ENCODE data around the gene MAP7.
"Not testable (repeated sequence)": the region's sequence is repeated elsewhere in the genome, so short reads cannot be mapped to it uniquely, and the experiment has no call there.

MAP7 gene

GRCh38 chr6:136506124-136506799, 44.0 kb downstream of the MAP7 start:
- peak in 1 of 2 experiments; percentile 26 for DNase-seq (ENCODE audit: low read depth in 1 of 2, low spot score in 1 of 2)
- in situ Hi-C loops (cut with HindIII; ENCODE audit: low pct_unique_long_range_greater_than_20kb, low sequenced_read_pairs), result no loop called here
- TF ChIP-seq JUND (IDR thresholded peaks at IDR 0.05; ENCODE audit: low read depth), result no peak

DNA sequence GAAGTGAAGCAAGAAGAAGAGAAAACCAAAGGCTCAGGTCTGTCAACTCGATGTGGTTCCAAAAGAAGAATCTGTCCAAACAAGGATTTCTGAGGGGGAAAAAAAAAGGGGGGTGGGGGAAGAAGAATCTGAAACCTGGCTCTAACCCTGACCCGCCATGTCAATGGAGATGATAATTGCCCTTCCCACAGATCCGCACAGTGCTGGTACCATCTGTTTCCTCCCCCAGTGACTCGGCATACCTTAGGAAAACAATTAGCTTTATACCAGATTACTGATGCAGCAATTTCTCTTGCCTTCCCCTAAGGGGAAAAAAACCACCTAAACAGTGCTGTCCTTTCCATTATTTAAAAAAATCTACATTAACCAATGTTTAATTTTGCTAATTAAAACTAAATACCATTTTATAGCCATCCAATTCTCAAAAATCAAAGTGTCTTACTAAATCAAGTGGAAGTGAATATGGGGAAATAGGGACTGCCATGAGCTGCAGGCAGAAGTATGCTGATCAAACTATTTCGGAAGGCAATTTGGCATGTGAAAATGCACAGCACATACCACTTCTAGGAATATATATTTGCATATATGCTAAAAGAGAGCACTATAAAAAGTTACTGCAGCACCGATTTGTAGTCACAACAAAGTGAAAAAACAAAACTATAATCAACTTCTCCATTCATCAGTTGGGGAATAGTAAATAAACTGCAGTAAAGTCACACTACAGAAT, 46.8 kb downstream of the MAP7 start:
- DNase-seq (ENCODE audit: low read depth in 1 of 2, low spot score in 1 of 2), result no peak
- in situ Hi-C loops (cut with HindIII; ENCODE audit: low pct_unique_long_range_greater_than_20kb, low sequenced_read_pairs), result no loop called here
- TF ChIP-seq JUND (IDR thresholded peaks at IDR 0.05; ENCODE audit: low read depth), result no peak

- TF ChIP-seq JUND (IDR thresholded peaks at IDR 0.05; ENCODE audit: low read depth), result no peak
- DNase-seq (ENCODE audit: low read depth in 1 of 2, low spot score in 1 of 2), result no peak
- in situ Hi-C loops (cut with HindIII; ENCODE audit: low pct_unique_long_range_greater_than_20kb, low sequenced_read_pairs), result no loop called here
These were observed 47.4 kb downstream of the MAP7 start for GRCh38 chr6:136502786-136503185.

- in situ Hi-C loops (cut with HindIII; ENCODE audit: low pct_unique_long_range_greater_than_20kb, low sequenced_read_pairs), result no loop called here
- no peak for TF ChIP-seq JUND (IDR thresholded peaks at IDR 0.05; ENCODE audit: low read depth)
- DNase-seq (ENCODE audit: low read depth in 1 of 2, low spot score in 1 of 2), result no peak
These were observed 48.7 kb downstream of the MAP7 start for GRCh38 chr6:136501514-136501913.

- TF ChIP-seq JUND (IDR thresholded peaks at IDR 0.05; ENCODE audit: low read depth), result no peak
These were observed 49.1 kb downstream of the MAP7 start for GRCh38 chr6:136501096-136501495.

DNA sequence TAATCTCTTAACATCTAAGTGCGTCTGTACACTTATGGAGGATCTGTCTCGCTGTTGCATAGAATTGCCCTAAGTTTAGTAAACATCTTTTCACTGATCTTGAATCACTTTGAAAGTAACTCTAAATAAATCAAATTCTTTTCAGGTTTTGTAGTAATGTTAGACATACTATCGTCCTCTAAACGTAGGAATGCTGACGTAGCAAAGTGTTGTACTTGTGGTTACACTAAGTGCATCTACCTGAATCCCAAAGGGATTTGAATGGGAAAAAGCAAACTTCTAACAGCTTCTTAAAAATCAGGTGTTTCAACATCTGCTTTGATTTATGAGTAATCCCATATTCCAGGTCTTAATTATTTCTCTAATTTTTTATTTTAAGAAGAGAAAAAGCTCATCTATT, 49.8 kb downstream of the MAP7 start:
- in situ Hi-C loops (cut with HindIII; ENCODE audit: low pct_unique_long_range_greater_than_20kb, low sequenced_read_pairs), result no loop called here
- TF ChIP-seq JUND (IDR thresholded peaks at IDR 0.05; ENCODE audit: low read depth), result no peak
- no peak for DNase-seq (ENCODE audit: low read depth in 1 of 2, low spot score in 1 of 2)

More at GRCh38 chr6:136501096-136501495, 49.1 kb downstream of the MAP7 start:
- in situ Hi-C loops (cut with HindIII; ENCODE audit: low pct_unique_long_range_greater_than_20kb, low sequenced_read_pairs), result no loop called here
- no peak for DNase-seq (ENCODE audit: low read depth in 1 of 2, low spot score in 1 of 2)

DNA sequence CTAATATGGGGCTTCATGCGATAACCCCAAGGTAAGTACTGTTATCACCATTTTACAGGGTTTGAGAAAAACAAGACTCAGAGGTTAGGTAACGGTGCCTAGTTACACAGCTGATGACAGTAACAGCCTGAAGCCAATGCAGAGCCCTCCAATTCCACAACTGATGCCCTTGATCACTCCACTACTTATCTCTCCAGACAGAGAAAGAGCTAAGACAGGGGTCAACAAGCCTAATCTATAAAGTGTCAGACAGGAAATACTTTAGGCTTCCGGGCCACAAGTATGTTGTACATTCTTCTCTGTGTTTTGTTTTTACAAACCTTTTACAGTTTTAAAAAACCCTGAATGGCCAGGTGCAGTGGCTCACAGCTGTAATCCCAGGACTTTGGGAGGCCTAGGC, 50.9 kb downstream of the MAP7 start:
- TF ChIP-seq JUND (IDR thresholded peaks at IDR 0.05; ENCODE audit: low read depth), result no peak
- no peak for DNase-seq (ENCODE audit: low read depth in 1 of 2, low spot score in 1 of 2)
- in situ Hi-C loops (cut with HindIII; ENCODE audit: low pct_unique_long_range_greater_than_20kb, low sequenced_read_pairs), result no loop called here

GRCh38 chr6:136496449-136496848, 53.8 kb downstream of the MAP7 start:
- in situ Hi-C loops (cut with HindIII; ENCODE audit: low pct_unique_long_range_greater_than_20kb, low sequenced_read_pairs); DNase-seq (ENCODE audit: low read depth in 1 of 2, low spot score in 1 of 2): not testable (repeated sequence)

GRCh38 chr6:136494710-136495109, 55.5 kb downstream of the MAP7 start:
- TF ChIP-seq JUND (IDR thresholded peaks at IDR 0.05; ENCODE audit: low read depth), result no peak
- in situ Hi-C loops (cut with HindIII; ENCODE audit: low pct_unique_long_range_greater_than_20kb, low sequenced_read_pairs), result no loop called here
- no peak for DNase-seq (ENCODE audit: low read depth in 1 of 2, low spot score in 1 of 2)

GRCh38 chr6:136494059-136494458, 56.2 kb downstream of the MAP7 start:
- in situ Hi-C loops (cut with HindIII; ENCODE audit: low pct_unique_long_range_greater_than_20kb, low sequenced_read_pairs), result no loop called here
- no peak for DNase-seq (ENCODE audit: low read depth in 1 of 2, low spot score in 1 of 2)
- TF ChIP-seq JUND (IDR thresholded peaks at IDR 0.05; ENCODE audit: low read depth), result no peak

GRCh38 chr6:136492409-136492808, 57.8 kb downstream of the MAP7 start:
- DNase-seq (ENCODE audit: low read depth in 1 of 2, low spot score in 1 of 2), result no peak
- in situ Hi-C loops (cut with HindIII; ENCODE audit: low pct_unique_long_range_greater_than_20kb, low sequenced_read_pairs), result no loop called here
- no peak for TF ChIP-seq JUND (IDR thresholded peaks at IDR 0.05; ENCODE audit: low read depth)

- in situ Hi-C loops (cut with HindIII; ENCODE audit: low pct_unique_long_range_greater_than_20kb, low sequenced_read_pairs), result no loop called here
These were observed 58.5 kb downstream of the MAP7 start for GRCh38 chr6:136491754-136492153.

DNA sequence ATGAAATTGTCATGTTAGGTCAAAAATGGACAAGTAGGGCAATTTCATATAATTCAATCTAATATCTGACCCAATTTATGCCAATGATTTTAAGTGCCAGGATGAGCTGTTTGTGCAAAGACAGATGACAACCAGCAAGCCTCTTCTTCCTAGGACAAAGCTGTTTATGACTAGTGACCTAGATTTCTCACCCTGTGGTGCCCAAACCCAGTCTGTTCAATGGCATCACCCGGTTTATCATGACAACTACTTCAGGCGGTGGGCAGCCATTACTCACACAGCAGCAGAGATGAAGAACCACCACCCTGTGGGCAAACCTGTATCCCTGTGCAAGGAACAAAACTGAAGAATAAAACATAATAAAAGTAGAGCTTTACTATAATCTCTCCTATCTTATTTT, 59.0 kb downstream of the MAP7 start:
- in situ Hi-C loops (cut with HindIII; ENCODE audit: low pct_unique_long_range_greater_than_20kb, low sequenced_read_pairs), result no loop called here
- TF ChIP-seq JUND (IDR thresholded peaks at IDR 0.05; ENCODE audit: low read depth), result no peak
- no peak for DNase-seq (ENCODE audit: low read depth in 1 of 2, low spot score in 1 of 2)

More at GRCh38 chr6:136491754-136492153, 58.5 kb downstream of the MAP7 start:
- no peak for TF ChIP-seq JUND (IDR thresholded peaks at IDR 0.05; ENCODE audit: low read depth)
- DNase-seq (ENCODE audit: low read depth in 1 of 2, low spot score in 1 of 2), result no peak

- in situ Hi-C loops (cut with HindIII; ENCODE audit: low pct_unique_long_range_greater_than_20kb, low sequenced_read_pairs); DNase-seq (ENCODE audit: low read depth in 1 of 2, low spot score in 1 of 2): not testable (repeated sequence)
These were observed 60.6 kb downstream of the MAP7 start for GRCh38 chr6:136489689-136490033.

All from T47D (cell line).